SK-N-SH treated with all-trans-retinoic acid at 6 μM for 48 hours (cell line): ENCODE measurements around the gene CAP1.

ENCODE experiments used
- ARNTL ChIP-seq: fragments of 450-650 bp; formaldehyde crosslinking; IDR thresholded peaks from 2 replicates; pipeline ENCODE4 v1.5.0; 2020; ENCODE audit warnings: low read depth, mild to moderate bottlenecking, moderate library complexity, borderline replicate concordance
- BACH2 ChIP-seq: fragments of 250-450 bp; sonication (Bioruptor Pico); IDR thresholded peaks from 2 replicates; pipeline ENCODE4 v1.9.0; 2021; ENCODE audit warnings: mild to moderate bottlenecking, borderline replicate concordance
- CSRNP3 ChIP-seq: fragments of 250-450 bp; sonication (Bioruptor Pico); IDR thresholded peaks from 2 replicates; pipeline ENCODE4 v1.5.1; 2021; ENCODE audit warnings: mild to moderate bottlenecking, moderate library complexity
- PATZ1 ChIP-seq: fragments of 250-450 bp; sonication (Bioruptor Pico); IDR thresholded peaks from 2 replicates; pipeline ENCODE4 v1.8.0; 2020; ENCODE audit warnings: mild to moderate bottlenecking, moderate library complexity, borderline replicate concordance
- PPARA ChIP-seq: fragments of 250-450 bp; sonication (Bioruptor Pico); IDR thresholded peaks from 2 replicates; pipeline ENCODE4 v1.5.0; 2020; ENCODE audit warnings: mild to moderate bottlenecking, borderline replicate concordance
- RARB ChIP-seq: fragments of 250-450 bp; sonication (Bioruptor Pico); IDR thresholded peaks from 2 replicates; pipeline ENCODE4 v1.8.0; 2021; ENCODE audit warnings: mild to moderate bottlenecking, moderate library complexity
- TCF4 ChIP-seq: fragments of 250-450 bp; sonication (Bioruptor Pico); IDR thresholded peaks from 2 replicates; pipeline ENCODE4 v1.8.0; 2021; ENCODE audit warnings: mild to moderate bottlenecking, moderate library complexity, borderline replicate concordance
- ZC3H10 ChIP-seq: fragments of 250-450 bp; sonication (Bioruptor Pico); IDR thresholded peaks from 2 replicates; pipeline ENCODE4 v1.5.1; 2021; ENCODE audit warnings: mild to moderate bottlenecking, moderate library complexity
- ZFP3 ChIP-seq: fragments of 250-450 bp; sonication (Bioruptor Pico); IDR thresholded peaks from 2 replicates; pipeline ENCODE4 v1.5.0; 2020; ENCODE audit warnings: mild to moderate bottlenecking, moderate library complexity
- ZFP30 ChIP-seq: fragments of 450-650 bp; formaldehyde crosslinking; IDR thresholded peaks from 2 replicates; pipeline ENCODE4 v1.5.0; 2022; ENCODE audit warnings: mild to moderate bottlenecking, moderate library complexity

- TF ChIP-seq PPARA (CRISPR knock-in tag) (no peak), ZC3H10 (CRISPR knock-in tag) (no peak), ZFP3 (CRISPR knock-in tag) (no peak), PATZ1 (CRISPR knock-in tag) (no peak), ZFP30 (CRISPR knock-in tag) (no peak), RARB (CRISPR knock-in tag) (no peak), ARNTL (CRISPR knock-in tag) (no peak), TCF4 (CRISPR knock-in tag) (no peak), BACH2 (CRISPR knock-in tag) (no peak), CSRNP3 (CRISPR knock-in tag) (no peak)
Observed at GRCh38 chr1:40050863-40051262, 10.3 kb downstream of the CAP1 start.
